Glutamatergic neuron (in vitro differentiated cells): ENCODE measurements around the gene LRP1. TPM values are rescaled to one million over a fixed set of nuclear protein-coding genes. Genes with fewer than 3 reads are reported as not detected.

Source experiments
- DNase-seq: peaks from one replicate; pipeline ENCODE4 v3.0.0; 2022
- H3K27ac Mint-ChIP-seq: one replicate; pipeline ENCODE4 v1.8.0; 2020; ENCODE audit warnings: mild to moderate bottlenecking, mixed read lengths, inconsistent platforms; ENCODE audit not compliant: unreplicated experiment
- H3K27me3 Mint-ChIP-seq: one replicate; pipeline ENCODE4 v1.8.0; 2020; ENCODE audit warnings: mild to moderate bottlenecking, moderate library complexity, mixed read lengths, inconsistent platforms; ENCODE audit not compliant: unreplicated experiment
- H3K36me3 Mint-ChIP-seq: one replicate; pipeline ENCODE4 v1.8.0; 2020; ENCODE audit warnings: mild to moderate bottlenecking, mixed read lengths, inconsistent platforms; ENCODE audit not compliant: unreplicated experiment
- H3K4me1 Mint-ChIP-seq: one replicate; pipeline ENCODE4 v1.8.0; 2020; ENCODE audit warnings: mild to moderate bottlenecking, low read depth, mixed read lengths, inconsistent platforms; ENCODE audit not compliant: unreplicated experiment
- H3K4me3 Mint-ChIP-seq: one replicate; pipeline ENCODE4 v1.8.0; 2020; ENCODE audit warnings: mild to moderate bottlenecking, mixed read lengths, inconsistent platforms; ENCODE audit not compliant: unreplicated experiment
- H3K9me3 Mint-ChIP-seq: one replicate; pipeline ENCODE4 v1.8.0; 2020; ENCODE audit warnings: mild to moderate bottlenecking, moderate library complexity, mixed read lengths, inconsistent platforms; ENCODE audit not compliant: unreplicated experiment
- total RNA-seq: library from RNA; stranded (reverse); fragmentation: NEBNext Ultra II Directional; extraction: Animal tissue kit (Norgen Biotek cat#: 25700); gene quantifications from one replicate; pipeline ENCODE4 v1.2.1, GENCODE V29; 2021; ENCODE audit not compliant: unreplicated experiment
- TF ChIP-seq, protein P1 (sequence below): fragments of 200-600 bp; sonication (generic); IDR thresholded peaks from one replicate; pipeline ENCODE4 v1.5.0; 2021; ENCODE audit not compliant: partially characterized antibody, unreplicated experiment

Gene LRP1
- total RNA-seq, 1 donor from 2014 or later = 125 TPM

DNA sequence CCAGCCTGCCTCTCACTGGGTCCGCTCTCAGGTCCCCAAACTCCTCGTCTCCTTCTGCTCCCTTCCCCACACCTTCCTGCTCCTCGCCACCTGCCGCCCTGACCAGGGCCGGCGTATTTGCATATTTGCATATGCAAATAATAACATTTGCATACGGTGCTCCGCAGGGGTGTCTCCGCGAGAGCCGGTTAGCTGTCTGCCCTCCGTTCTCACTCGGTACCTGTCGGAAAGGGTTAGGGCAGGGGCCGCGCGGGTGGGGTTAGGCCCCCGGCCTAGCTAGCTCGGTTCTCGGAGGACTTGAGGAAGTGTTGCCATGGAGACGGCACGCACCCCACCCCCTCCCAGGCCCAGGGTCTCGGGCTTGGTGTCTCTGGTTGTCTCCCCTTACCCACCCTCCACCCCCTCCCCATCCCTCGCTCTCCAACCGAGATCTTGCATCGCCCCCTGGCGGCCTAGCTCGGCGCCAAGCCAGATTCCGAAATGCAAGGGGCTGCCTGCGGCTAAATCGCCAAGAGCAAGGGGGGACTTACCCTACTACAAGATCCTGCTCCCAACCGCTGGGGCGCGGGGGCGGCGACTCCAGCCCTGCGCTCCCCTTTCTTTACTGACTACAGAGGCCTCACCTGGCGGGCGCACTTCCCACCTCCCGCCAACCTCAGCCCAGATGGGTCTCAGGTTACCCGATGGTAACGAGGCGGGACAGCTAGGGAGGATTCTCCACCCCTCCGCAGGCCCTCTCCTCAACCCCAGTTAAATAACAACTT is 114.6 kb downstream of the LRP1 start:
- H3K4me3 Mint-ChIP-seq = peak overlapping the region; percentile 98
- peaks cover 27% of the 10 kb centered on the region for H3K27me3 Mint-ChIP-seq
- H3K9me3 Mint-ChIP-seq = peaks cover 24% of the 10 kb centered on the region
- no peaks in the 10 kb centered on the region for H3K36me3 Mint-ChIP-seq
- peak; percentile 97 for DNase-seq
- peak overlapping the region; percentile 70 for H3K27ac Mint-ChIP-seq
- TF ChIP-seq, protein P1, sequence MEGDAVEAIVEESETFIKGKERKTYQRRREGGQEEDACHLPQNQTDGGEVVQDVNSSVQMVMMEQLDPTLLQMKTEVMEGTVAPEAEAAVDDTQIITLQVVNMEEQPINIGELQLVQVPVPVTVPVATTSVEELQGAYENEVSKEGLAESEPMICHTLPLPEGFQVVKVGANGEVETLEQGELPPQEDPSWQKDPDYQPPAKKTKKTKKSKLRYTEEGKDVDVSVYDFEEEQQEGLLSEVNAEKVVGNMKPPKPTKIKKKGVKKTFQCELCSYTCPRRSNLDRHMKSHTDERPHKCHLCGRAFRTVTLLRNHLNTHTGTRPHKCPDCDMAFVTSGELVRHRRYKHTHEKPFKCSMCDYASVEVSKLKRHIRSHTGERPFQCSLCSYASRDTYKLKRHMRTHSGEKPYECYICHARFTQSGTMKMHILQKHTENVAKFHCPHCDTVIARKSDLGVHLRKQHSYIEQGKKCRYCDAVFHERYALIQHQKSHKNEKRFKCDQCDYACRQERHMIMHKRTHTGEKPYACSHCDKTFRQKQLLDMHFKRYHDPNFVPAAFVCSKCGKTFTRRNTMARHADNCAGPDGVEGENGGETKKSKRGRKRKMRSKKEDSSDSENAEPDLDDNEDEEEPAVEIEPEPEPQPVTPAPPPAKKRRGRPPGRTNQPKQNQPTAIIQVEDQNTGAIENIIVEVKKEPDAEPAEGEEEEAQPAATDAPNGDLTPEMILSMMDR = peak; percentile 65
- H3K4me1 Mint-ChIP-seq = peaks cover 20% of the 10 kb centered on the region

DNA sequence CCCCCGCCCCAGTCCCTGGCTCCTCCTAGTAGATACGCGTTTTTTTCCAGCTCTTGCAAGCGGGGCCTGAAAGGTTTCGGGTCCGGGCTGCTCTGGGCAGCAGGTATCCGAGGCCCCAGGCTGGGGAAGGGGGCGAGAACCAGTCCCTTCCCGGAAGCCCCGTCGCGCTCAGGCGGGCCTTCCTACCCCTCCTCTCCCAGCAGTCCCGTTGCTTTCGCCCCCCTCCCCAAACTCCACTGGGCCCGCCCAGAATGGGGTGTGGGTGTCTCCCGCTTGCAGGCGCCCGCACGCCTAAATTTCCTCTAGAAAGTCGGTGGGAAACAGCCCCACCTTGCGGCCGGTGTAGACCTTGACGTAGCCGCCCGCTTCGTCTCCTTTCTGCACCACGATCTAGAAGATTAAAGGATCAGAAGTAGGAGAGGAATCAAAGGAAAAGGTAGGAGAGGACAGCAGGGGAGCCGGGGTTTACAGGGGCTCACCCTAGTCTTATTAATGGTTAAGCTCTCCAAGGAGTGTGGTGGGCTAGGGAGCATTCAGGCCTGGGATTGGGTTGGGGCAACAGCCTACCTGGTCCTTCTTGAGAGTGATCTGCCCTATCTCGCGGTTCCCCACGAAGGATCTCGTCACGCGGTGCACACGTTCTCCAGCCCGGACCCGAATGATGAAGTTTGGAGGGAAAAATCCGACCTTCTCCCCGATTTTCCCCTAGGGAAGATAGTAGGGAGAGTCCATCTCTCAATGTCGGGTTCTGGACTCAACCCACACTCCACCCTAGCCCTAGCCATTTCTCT is 115.4 kb downstream of the LRP1 start:
- Mint-ChIP-seq H3K36me3 (no peaks in the 10 kb centered on the region), H3K4me3 (peak overlapping the region; percentile 70), H3K4me1 (peaks cover 19% of the 10 kb centered on the region), H3K27ac (no peak overlapping the region), H3K9me3 (peaks cover 22% of the 10 kb centered on the region), H3K27me3 (peaks cover 25% of the 10 kb centered on the region)
- TF ChIP-seq, protein P1 = peak; percentile 35
- DNase-seq = peak; percentile 87

DNA sequence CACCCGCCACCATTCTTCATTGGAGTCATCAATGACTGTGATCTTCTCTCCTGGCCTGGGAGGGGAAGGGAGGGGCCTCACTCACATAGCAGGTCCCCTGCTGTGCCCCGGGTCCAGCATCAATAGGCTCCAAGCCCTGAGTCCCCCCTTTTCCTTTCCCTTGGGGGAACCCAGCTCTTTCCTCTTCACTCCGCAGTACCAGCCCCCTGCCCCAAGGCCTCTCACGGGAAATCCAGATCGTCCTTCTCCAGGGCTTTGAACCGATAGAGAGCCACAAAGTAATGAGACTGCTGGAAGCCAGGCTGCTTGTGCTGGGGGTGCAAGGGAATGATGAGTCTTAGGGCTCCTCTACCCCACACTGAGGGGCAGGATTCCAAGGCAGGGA is 116.0 kb downstream of the LRP1 start:
- no peak for DNase-seq
- H3K4me1 Mint-ChIP-seq = peaks cover 16% of the 10 kb centered on the region
- H3K4me3 Mint-ChIP-seq = peak overlapping the region; percentile 66

DNA sequence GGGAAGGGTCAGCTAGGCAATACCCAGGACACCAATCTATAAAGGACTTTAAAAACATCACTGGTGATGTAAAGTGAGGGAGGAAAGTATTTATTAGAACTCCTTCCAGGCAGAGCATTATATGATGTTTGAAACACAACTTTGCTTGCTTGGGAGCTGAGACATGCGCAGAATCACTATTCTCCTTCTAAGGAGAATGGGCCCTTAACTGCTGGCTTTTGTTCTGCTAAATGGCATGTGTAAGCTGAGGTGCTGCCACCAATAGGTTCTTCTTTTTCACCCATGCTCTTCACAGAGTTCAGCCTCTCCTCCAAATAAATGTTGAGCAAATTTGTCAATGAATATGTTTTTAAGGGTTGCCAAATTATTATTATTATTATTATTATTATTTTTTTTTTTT is 118.8 kb downstream of the LRP1 start:
- DNase-seq = no peak
- Mint-ChIP-seq H3K4me3 (no peak overlapping the region), H3K9me3 (peaks cover 8% of the 10 kb centered on the region), H3K36me3 (no peaks in the 10 kb centered on the region), H3K27me3 (peaks cover 9% of the 10 kb centered on the region), H3K4me1 (peaks cover 10% of the 10 kb centered on the region), H3K27ac (no peak overlapping the region)
- TF ChIP-seq, protein P1 = no peak

More for the DNA sequence above, 116.0 kb downstream of the LRP1 start:
- Mint-ChIP-seq H3K27me3 (peaks cover 25% of the 10 kb centered on the region), H3K36me3 (no peaks in the 10 kb centered on the region), H3K27ac (no peak overlapping the region), H3K9me3 (peaks cover 20% of the 10 kb centered on the region)
- TF ChIP-seq, protein P1 = no peak
